Measurements from ENCODE around the gene KRTAP10-3.
"Not testable (repeated sequence)": the region's sequence is repeated elsewhere in the genome, so short reads cannot be mapped to it uniquely, and the experiment has no call there.

Gene KRTAP10-3

GRCh38 chr21:44571296-44571695 is 12.7 kb upstream of the KRTAP10-3 start:
- no peak for DNase-seq

- DNase-seq = no peak
These were observed 11.4 kb upstream of the KRTAP10-3 start for GRCh38 chr21:44569861-44570517.

DNA sequence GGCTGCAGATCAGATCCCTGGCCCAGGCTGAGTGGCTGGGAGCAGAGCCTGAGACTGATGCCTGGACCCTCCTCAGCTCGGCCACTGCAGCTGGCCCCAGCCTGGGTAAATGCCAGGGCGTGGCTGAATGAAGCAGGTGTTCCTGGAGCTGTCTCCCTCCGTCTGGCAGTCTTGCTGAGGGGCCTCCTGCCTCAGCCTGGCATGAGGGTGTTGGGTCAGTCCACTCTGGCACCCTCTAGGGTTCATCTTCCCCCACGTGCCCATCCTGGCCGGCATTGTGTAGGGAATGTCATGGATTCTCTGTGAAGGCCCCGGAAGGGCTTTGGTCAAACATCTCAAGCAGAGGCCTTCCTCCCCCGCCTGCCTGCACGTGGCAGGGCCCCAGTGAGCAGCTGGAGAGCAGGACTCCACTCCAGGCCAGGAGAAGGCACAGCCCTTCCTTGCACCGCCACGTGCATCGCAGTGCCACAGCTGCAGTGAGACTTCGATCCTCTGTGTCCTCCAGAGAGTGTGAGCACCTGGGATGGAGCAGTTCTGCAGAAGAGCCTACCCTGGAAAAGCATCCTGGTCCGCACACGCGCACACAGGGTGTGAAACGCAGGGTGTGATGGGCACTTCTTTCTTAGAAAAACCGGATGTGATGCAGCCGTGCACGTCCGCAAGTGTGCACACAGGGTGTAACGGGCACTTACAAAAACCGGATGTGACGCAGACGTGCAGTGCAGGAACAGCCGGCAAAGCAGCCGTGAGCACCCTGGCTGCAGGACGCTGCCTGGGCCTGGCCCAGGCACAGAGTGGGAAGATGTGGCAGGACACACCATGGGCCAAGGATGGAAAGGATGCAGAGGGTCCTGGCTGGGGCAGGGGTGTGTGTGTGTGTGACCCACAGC is 10.3 kb upstream of the KRTAP10-3 start:
- no peak for DNase-seq

DNA sequence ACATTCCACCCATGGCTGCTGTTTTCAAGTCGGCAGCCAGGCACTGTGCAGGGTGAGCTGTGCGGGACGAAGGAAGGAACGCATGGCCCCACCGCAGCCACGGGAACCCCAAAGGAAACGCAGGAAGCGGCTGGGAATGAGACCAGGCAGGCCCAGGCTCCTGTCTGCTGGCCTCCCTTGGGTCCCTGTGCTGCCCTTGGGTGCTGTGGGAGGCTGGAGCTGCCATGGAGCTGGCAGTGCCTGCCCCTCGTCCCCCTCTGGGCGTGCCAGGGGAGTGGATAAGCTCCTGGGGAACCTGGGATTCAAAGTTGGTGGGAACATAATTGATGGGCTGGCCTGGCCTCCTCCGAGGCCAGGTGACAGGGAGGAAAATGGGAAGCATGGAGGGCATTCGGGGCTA is 9.7 kb upstream of the KRTAP10-3 start:
- no peak for DNase-seq

DNA sequence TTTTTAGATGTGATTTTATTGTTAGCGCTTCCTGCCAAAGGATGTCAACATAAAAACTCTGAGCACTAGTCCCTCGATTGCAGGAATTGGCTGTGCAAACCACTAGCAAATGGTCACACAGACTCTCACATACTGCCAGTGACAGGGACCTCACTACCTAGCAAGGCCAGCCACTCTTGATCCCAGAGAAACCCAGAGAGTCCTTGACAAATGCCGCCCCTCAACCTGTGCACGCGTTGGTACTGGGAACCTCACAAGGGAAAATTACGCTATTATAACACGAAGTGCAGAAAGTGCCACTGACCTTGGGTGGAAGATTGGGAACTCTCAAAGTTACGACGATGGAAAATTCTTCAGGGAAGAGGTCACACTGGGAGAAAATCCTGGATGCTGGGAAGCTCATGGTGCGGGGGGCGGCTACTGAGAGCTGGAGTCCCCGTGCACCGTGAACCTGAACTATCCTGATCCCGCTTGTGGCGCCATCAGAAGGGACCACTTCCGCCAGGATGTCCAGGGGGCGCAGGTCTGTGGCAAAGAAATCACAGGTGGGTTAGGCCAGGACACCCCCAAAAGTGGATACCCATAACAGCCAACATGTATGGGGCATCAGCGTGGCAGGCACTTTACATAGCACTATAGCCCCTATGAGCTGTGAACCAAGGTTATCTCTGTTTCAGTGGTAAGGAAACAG is 9.0 kb upstream of the KRTAP10-3 start:
- DNase-seq = no peak

- no peak for DNase-seq
These were observed 7.8 kb upstream of the KRTAP10-3 start for GRCh38 chr21:44566403-44566802.

DNA sequence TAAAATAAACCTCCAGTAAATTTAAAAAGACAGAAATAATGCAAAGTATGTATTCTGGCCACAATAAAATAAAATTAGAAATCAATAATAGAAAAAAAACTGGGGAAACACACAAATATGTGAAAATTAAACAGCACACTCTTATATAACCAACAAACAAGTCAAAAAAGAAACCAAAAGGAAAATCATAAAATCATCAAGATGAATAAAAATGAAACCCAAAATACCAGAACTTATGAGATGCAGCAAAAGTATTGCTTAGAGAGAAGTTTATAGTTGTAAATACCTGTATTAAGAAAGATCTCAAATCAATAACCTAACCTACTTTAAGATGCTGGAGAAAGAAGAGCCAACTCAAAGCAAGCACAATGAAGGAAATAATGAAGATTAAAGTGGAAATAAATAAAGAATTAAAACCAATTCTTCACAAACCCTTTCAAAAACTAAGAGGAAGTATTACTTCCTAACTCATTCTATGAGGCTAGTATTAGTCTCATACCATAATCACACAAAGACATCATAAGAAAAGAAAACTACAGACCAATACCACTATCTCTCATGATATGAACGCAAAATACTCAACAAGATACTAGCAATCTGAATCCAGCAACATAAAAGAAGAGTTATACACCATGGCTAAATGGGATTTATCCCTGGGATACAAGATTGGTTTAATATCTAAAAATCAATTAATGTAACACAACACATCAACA is 6.4 kb upstream of the KRTAP10-3 start:
- DNase-seq = no peak

DNA sequence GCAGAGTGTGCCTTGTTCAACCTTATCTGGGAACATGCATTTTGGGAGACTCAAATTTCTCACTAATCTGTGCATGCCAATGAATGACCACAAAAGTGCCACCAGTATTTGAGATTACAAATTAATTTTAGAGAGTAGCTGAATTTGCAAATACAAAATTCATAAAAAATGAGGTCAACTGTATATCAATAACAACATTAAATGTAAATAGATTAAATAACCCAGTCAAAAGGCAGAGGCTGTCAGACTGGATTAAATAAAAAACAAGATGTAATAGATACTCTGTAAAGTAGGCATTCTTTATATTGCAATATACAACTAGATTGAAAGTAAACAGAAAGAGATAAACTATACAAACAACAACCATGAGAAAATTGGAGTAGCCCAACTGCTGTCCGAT is 5.5 kb upstream of the KRTAP10-3 start:
- no peak for DNase-seq

DNA sequence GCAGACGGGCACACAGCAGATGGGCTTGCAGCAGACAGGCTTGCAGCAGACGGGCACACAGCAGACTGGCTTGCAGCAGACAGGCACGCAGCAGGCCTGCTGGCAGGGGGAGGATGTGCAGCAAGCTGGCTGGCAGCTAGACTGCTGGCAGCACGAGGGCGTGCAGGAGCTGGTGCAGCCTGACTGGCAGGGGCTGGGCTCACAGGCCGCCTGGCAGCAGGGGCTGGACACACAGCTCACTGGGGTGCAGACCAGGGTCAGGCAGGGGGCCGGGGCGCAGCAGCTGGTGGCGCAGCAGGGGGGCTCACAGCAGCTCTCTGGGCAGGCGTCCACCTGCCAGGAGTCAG is 293 bp downstream of the KRTAP10-3 start:
- DNase-seq = not testable (repeated sequence)

DNA sequence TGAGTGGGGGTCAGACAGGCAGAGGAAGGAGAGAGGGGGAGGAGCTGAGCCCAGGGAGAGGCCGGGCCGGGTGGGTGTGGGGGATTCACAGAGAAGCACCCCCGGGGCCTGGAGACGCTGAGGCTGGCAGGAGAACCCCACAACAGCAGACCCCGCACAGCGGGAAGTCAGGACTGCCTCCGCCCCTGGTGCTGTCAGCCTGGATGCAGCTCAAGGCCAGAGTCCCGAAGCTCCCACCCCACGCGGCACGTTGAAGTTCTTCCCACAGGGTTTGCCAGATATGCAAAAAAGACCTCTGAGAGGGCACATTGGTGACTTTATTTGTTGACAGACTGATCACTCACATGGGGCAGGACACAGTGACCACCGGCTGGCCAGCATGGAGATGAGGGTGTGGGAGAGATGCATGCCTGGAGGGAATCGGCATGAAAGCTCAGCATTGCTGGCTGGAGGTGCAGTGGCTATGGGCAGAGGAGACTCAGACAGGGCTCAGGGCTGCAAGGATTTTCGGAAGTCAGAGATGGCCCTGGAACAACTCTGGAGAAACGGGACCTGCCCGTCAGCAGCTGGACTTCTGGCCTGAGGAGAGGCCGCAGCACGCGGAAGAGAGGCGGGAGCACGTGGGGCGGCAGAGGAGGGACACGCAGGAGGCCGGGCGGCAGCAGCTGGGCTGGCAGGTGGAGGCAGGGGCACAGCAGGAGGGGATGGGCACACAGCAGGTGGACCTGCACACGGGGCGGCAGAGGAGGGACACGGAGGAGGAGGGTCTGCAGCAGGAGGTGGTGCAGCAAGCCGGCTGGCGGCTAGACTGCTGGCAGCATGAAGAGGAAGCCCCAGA is 885 bp downstream of the KRTAP10-3 start:
- DNase-seq = no peak

DNA sequence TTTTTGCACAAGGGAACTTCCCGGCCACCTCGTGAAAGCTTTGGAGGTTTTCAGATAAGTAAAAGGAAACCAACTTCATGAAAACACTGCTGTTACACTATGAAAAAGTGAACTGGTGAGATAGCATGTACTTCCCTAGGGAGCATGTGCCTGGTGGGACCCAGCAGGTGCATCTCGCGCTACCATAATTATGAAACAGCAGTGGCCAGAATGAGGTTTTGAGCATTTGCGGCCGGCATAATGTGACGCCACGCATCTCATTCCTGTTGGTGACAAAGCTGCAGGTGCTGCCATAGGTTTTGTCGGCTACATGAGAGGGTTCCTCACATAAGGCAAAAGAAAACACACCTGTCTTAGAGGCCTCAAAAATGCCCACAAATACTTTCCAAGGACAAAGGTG is 1.7 kb downstream of the KRTAP10-3 start:
- no peak for DNase-seq

DNA sequence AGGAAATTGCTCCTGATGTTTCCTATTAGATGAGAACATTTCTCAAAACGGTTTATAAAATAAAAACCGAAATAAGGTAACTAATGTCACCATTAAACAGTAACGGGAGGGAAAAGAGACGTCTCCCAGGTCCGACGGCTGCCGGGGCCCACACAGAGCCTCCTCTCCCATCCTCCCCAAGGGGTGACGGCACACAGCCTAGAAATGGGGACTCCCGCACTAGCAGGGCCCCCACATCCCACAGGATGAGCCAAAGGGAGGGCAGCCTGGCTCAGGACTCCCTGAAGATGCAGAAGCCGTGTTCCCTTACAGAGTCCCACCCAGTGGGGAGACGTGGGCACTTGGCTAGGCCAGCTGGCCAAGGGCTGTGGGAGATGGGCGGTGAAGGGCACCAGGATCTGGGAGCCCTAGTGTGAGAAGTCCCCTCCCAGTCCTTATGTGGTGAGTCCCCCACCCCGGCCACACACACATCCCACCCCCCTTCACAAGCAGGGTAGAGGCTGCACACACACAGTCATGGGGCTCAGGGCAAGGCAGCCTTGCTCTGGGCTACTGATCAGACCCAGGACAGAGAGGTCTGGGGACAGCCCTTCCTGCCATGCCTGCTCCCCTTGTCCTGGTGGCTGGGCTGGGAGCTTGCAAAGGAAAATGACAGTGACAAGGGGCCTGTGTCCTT is 3.3 kb downstream of the KRTAP10-3 start:
- DNase-seq = no peak

DNA sequence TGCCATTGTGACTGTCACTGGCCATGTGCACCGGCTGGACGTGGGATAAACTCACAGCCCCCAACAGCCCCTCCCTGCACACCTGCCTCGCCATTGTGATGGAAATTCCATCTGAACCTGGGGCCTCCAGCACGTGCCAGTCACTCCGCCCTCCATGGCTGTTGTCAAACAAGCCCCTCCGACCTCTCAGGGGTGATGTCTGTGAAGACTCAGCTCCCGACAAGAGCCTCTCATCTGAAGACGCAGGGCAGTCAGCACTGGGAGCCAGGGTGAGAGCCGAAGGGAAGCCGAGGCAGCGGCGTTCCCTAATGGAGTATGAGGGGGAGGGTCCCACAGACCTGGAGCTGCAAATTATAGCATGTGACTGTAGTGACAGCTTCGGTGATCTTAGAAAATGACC is 5.9 kb downstream of the KRTAP10-3 start:
- DNase-seq = no peak

DNA sequence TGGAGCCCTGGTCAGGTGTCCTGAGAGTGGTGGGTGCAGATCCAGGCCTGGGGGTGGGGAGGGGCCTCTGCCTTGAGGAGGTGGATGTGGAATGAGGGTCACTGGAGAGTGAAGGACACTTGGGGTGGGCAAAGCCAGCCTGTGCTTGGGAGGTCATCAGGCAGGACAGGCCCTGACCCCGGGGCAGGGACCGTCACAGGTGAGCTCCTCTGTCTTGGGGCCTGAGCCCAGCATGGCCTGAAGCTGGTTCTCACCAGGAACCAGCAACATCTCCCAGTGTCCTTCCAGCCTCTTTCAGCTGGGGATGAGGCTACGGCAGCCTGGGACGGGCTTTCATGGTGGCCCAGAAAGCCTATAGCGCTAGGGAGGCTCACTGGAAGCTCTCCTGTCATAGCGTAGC is 6.5 kb downstream of the KRTAP10-3 start:
- no peak for DNase-seq

DNA sequence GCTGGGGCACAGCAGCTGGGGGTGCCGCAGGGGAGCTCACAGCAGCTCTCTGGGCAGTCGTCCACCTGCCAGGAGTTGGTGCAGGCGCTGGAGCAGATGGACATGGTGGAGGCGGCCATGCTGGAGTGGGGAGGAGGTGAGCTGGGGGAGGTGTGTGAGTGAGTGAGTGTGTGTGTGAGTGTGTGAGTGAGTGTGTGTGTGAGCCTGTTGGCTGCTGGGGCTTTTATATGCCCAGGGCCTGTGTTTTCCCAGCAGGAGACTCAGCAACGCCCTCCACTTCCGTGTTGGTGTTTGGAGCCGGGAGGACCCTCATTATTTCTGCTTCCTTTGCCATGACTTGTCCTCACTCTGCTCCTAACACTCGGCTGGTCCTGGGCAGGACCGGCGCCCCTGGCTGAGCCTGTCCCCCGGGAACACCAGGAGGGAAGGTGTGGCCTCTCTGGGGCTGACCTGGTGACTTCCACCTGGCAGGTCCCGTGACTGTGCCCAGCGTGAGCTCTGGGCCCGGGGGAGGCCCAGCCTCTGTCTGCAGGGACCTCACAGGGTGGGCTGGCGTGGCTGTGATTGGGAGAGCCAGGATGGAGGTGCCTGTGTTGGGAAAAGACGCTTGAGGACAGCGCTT is 7.1 kb downstream of the KRTAP10-3 start, which contains the start of gene KRTAP10-2:
KRTAP10-2 (minus strand) TSS at position 166 of the 622 bp plus-strand sequence; CDS start at position 119, 47 bp downstream.
- DNase-seq = no peak

DNA sequence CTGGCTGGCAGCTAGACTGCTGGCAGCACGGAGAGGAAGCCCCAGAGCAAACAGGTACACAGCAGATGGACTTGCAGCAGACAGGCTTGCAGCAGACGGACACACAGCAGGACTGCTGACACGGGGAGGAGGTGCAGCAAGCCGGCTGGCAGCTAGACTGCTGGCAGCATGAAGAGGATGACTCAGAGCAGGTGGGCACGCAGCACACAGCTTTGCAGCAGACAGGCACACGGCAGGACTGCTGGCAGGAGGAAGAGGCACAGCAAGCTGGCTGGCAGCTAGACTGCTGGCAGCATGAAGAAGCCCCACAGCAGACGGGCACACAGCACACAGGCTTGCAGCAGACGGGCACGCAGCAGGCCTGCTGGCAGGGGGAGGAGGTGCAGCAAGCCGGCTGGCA is 7.8 kb downstream of the KRTAP10-3 start:
- DNase-seq = peak in 1 of 14 donors; percentile 16

DNA sequence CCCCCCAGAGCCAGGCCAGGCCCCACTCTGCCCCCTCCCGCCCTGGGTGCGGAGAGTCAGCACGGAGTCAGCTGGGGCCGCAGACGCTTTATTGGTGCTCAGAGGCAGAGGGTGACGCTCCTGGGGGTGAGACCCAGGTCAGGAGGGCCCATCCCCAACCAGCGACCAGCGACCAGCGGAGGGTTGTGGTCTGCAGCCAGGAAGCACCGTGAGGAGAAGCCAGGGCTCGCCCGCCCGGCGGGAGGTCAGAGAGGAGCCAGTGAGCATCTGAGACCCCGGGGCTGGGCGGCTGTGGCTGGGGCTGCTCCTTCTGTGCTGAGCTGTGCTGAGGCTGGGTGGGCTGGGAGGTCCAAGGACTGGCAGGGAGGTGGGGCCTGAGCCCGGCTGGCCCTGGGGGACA is 8.3 kb downstream of the KRTAP10-3 start:
- DNase-seq = not testable (repeated sequence)

- DNase-seq = no peak
These were observed 8.9 kb downstream of the KRTAP10-3 start for GRCh38 chr21:44549525-44550211.

GRCh38 chr21:44548922-44549321 is 9.7 kb downstream of the KRTAP10-3 start:
- no peak for DNase-seq

DNA sequence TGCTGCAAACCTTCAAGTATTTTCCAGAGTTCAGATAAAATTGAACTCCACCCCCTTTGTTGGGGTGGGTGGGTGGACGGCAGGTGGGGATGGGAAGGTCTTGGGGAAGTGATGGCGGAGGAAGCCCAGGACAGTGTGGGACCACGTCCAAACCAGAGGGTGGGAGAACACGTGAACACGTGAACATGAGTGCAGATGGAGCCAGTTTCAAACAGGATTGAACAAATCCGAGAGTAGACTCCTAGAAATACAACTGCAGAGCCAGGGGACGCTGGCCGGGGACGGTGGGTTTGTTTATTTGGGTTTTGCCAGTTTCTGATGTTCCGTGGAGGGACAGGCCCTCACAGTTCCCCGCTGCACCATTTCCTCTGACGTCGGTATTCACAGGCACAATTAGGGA is 10.2 kb downstream of the KRTAP10-3 start:
- DNase-seq = no peak

Data from C1 segment of cervical spinal cord (tissue), 14 donors.